Measurements from ENCODE around the gene GPC5. TPM values are rescaled to one million over a fixed set of nuclear protein-coding genes. Genes with fewer than 3 reads are reported as not detected.

GPC5 gene
- total RNA-seq, 4 donors from 2014 or later: not detected

DNA sequence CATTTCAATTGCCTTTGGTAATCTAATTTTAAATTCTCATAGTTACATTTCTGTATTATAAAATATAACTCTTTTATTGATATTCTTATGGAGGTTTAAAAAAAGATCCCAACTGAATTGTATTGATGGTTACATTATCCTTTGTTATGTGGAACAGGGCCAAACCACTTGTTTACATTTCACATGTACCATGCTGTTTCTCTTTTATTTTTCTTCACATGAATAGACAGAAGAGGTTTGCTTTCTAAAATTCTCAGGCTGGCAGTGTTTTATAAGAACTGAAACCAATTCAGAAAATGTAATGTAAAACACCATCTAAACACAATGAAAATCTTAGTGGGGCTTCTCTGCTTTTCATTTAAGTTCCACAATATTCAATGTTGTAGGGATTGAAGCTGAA, 122.5 kb downstream of the GPC5 start:
- DNase-seq (no peak), ATAC-seq (no peak)
- Histone ChIP-seq H3K27me3 (no peaks in the 10 kb centered on the region), H3K9me3 (no peaks in the 10 kb centered on the region), H3K4me3 (no peak overlapping the region), H3K27ac (no peak overlapping the region), H3K4me1 (no peaks in the 10 kb centered on the region), H3K36me3 (no peaks in the 10 kb centered on the region)
- intact Hi-C loops (cut with DNase I; ENCODE audit: low total_unique reads): no loop called here
- TF ChIP-seq, protein P1, sequence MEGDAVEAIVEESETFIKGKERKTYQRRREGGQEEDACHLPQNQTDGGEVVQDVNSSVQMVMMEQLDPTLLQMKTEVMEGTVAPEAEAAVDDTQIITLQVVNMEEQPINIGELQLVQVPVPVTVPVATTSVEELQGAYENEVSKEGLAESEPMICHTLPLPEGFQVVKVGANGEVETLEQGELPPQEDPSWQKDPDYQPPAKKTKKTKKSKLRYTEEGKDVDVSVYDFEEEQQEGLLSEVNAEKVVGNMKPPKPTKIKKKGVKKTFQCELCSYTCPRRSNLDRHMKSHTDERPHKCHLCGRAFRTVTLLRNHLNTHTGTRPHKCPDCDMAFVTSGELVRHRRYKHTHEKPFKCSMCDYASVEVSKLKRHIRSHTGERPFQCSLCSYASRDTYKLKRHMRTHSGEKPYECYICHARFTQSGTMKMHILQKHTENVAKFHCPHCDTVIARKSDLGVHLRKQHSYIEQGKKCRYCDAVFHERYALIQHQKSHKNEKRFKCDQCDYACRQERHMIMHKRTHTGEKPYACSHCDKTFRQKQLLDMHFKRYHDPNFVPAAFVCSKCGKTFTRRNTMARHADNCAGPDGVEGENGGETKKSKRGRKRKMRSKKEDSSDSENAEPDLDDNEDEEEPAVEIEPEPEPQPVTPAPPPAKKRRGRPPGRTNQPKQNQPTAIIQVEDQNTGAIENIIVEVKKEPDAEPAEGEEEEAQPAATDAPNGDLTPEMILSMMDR (IDR thresholded peaks at IDR 0.05 in 4 of 5, conservative IDR thresholded peaks at IDR 0.05 in 1 of 5): no peak
- TF ChIP-seq POLR2A (IDR thresholded peaks at IDR 0.05): no peak
- in situ Hi-C loops (cut with MboI; ENCODE audit: low sequenced_read_pairs in 4 of 4): no loop called here

DNA sequence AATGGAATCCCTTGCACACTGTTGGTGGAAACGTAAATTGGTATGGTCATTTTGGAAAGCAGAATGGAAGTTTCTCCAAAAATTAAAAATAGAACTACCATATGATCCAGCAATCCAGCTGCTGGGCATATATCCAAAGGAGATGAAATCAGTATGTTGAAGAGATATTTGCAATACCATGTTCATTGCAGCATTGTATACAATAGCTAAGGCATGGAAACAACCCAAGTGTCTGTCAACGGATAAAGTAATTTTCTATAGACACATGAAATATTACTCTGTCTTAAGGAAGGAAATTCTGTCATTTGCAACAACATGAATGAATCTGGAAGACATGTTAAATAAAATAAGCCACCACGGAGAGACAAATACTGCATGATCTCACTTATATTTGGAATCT, 124.7 kb downstream of the GPC5 start:
- Histone ChIP-seq H3K27me3 (no peaks in the 10 kb centered on the region), H3K36me3 (no peaks in the 10 kb centered on the region), H3K4me1 (no peaks in the 10 kb centered on the region), H3K4me3 (no peak overlapping the region), H3K9me3 (no peaks in the 10 kb centered on the region), H3K27ac (no peak overlapping the region)
- intact Hi-C loops (cut with DNase I; ENCODE audit: low total_unique reads) (no loop called here), in situ Hi-C loops (cut with MboI; ENCODE audit: low sequenced_read_pairs in 4 of 4) (no loop called here)
- DNase-seq (no peak), ATAC-seq (no peak)
- no peak for TF ChIP-seq POLR2A (IDR thresholded peaks at IDR 0.05)
- TF ChIP-seq, protein P1 (IDR thresholded peaks at IDR 0.05 in 4 of 5, conservative IDR thresholded peaks at IDR 0.05 in 1 of 5): no peak

DNA sequence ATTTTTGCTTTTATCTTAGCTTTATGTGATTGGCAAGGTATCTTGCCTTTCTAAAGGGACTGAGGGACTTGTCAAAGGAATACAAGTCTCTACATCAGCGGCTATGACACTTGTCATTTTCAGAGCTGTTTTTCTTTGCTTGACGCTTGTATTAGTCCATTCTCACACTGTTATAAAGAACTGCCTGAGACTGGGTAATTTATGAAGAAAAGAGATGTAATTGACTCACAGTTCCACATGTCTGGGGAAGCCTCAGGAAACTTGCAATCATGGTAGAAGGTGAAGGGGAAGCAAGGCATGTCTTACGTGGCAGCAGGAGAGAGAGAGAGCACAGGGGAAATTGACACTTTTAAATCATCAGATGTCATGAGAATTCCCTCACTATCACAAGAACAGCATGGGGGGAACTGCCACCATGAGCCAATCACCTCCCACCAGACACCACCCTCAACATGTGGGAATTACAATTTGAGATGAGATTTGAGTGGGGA, 128.2 kb downstream of the GPC5 start:
- DNase-seq (no peak), ATAC-seq (no peak)
- Histone ChIP-seq H3K9me3 (no peaks in the 10 kb centered on the region), H3K27me3 (no peaks in the 10 kb centered on the region), H3K4me3 (no peak overlapping the region), H3K36me3 (no peaks in the 10 kb centered on the region), H3K27ac (no peak overlapping the region), H3K4me1 (no peaks in the 10 kb centered on the region)
- intact Hi-C loops (cut with DNase I; ENCODE audit: low total_unique reads): no loop called here
- TF ChIP-seq, protein P1 (IDR thresholded peaks at IDR 0.05 in 4 of 5, conservative IDR thresholded peaks at IDR 0.05 in 1 of 5): no peak
- TF ChIP-seq POLR2A (IDR thresholded peaks at IDR 0.05): no peak
- in situ Hi-C loops (cut with MboI; ENCODE audit: low sequenced_read_pairs in 4 of 4): no loop called here

DNA sequence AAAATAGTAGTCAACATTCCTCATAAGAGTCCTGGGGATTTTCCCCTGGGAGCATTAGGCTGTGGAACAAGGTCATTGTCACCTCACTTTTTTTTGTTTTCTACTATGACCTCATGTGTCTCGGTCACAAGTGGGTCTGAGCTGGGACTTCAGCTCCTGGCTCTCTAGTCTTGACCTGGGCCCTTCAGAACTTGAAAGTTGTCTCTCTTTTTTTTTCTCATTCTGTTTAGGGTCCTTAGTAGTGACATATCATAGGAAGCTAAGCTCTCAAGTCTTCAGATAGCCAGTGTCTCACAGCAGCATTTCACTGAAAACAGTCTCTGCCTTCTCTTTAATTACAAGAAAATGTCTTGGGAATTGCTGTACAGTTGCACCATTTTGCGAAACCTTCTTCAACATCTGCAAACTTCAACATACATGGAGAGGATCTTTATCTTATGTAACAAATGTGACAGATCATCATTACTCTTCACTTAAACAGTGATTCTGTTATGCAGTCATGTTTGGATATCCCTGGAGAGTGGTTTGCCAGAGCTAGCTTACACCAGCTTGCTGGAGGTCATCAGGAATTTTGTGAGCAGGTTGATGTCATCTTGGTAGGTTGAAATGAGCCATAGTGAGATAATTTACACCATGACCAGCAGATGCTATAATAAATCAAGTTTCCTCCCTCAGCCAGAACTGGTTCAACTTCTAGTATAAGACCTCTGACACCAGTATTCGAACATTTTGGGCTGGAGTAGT, 131.5 kb downstream of the GPC5 start:
- Histone ChIP-seq H3K4me1 (no peaks in the 10 kb centered on the region), H3K27me3 (no peaks in the 10 kb centered on the region), H3K27ac (no peak overlapping the region), H3K4me3 (no peak overlapping the region), H3K36me3 (no peaks in the 10 kb centered on the region), H3K9me3 (no peaks in the 10 kb centered on the region)
- intact Hi-C loops (cut with DNase I; ENCODE audit: low total_unique reads): no loop called here
- in situ Hi-C loops (cut with MboI; ENCODE audit: low sequenced_read_pairs in 4 of 4): no loop called here
- TF ChIP-seq, protein P1 (IDR thresholded peaks at IDR 0.05 in 4 of 5, conservative IDR thresholded peaks at IDR 0.05 in 1 of 5): no peak
- TF ChIP-seq POLR2A (IDR thresholded peaks at IDR 0.05): no peak
- no peak for DNase-seq
- no peak for ATAC-seq

All from gastrocnemius medialis (tissue), 4 donors.